ENCODE data around the gene CDH5.
"Not testable (repeated sequence)": the region's sequence is repeated elsewhere in the genome, so short reads cannot be mapped to it uniquely, and the experiment has no call there.

The CDH5 gene

GRCh38 chr16:66366433-66367299 lies at the start of gene CDH5:
Gene CDH5, plus strand, starts transcription at chr16:66366691. Its CDS starts 12,647 bp downstream, at chr16:66379338.
- DNase-seq: no peak

GRCh38 chr16:66318505-66318904 lies 48.0 kb upstream of the CDH5 start:
- DNase-seq: peak; percentile 30

GRCh38 chr16:66320774-66321173 lies 45.7 kb upstream of the CDH5 start:
- DNase-seq: no peak

- no peak for DNase-seq
These were observed 44.3 kb upstream of the CDH5 start for GRCh38 chr16:66322174-66322573.

GRCh38 chr16:66324815-66325515 lies 41.5 kb upstream of the CDH5 start:
- no peak for DNase-seq

GRCh38 chr16:66325717-66326376 lies 40.6 kb upstream of the CDH5 start:
- DNase-seq: no peak

- DNase-seq: peak; percentile 16
These were observed 39.4 kb upstream of the CDH5 start for GRCh38 chr16:66326991-66327513.

- no peak for DNase-seq
These were observed 38.2 kb upstream of the CDH5 start for GRCh38 chr16:66328282-66328681.

GRCh38 chr16:66331464-66331863 lies 35.0 kb upstream of the CDH5 start:
- not testable (repeated sequence) for DNase-seq

GRCh38 chr16:66332634-66333610 lies 33.6 kb upstream of the CDH5 start:
- DNase-seq: no peak

- DNase-seq: peak; percentile 76
These were observed 31.5 kb upstream of the CDH5 start for GRCh38 chr16:66334853-66335574.

- DNase-seq: peak; percentile 79
These were observed 30.7 kb upstream of the CDH5 start for GRCh38 chr16:66335704-66336329.

- no peak for DNase-seq
These were observed 28.9 kb upstream of the CDH5 start for GRCh38 chr16:66337463-66338188.

- DNase-seq: no peak
These were observed 24.1 kb upstream of the CDH5 start for GRCh38 chr16:66342294-66342900.

GRCh38 chr16:66344533-66345145 lies 21.9 kb upstream of the CDH5 start:
- DNase-seq: no peak

GRCh38 chr16:66346221-66346620 lies 20.3 kb upstream of the CDH5 start:
- DNase-seq: no peak

GRCh38 chr16:66352304-66352703 lies 14.2 kb upstream of the CDH5 start:
- no peak for DNase-seq

GRCh38 chr16:66353055-66353454 lies 13.4 kb upstream of the CDH5 start:
- DNase-seq: no peak

Measured in NCI-H1436 treated with DMSO at 0.1 percent for 48 hours (cell line).